ENCODE results near the gene SRD5A3. TPM values are rescaled to one million over a fixed set of nuclear protein-coding genes. Genes with fewer than 3 reads are reported as not detected.
"Not testable (repeated sequence)": the region's sequence is repeated elsewhere in the genome, so short reads cannot be mapped to it uniquely, and the experiment has no call there.

The SRD5A3 gene
- total RNA-seq, 4 donors from 2014 or later, result 1.2 to 13.5 (median 4.9) TPM

- H3K27me3 ChIP-seq, result no peaks in the 10 kb centered on the region
- peak overlapping the region; percentile 11 to 84 (median 70) for H3K4me3 ChIP-seq
- peaks cover 0 to 22% (median 11%) of the 10 kb centered on the region in 4 donors for H3K4me1 ChIP-seq
- H3K36me3 ChIP-seq, result no peaks in the 10 kb centered on the region
- WGBS, 2 donors (ENCODE audit: low coverage in 1 of 2), result 36 to 38% methylated on average over 11 to 16 of the region's 16 CpGs
- intact Hi-C loops (cut with DNase I; ENCODE audit: low total_unique reads), result loop anchor here (2.0 to 5.0 kb wide), 2 partner anchors 48 to 200 kb away; partner anchors contain the start of genes CLOCK and TMEM165
- no peaks in the 10 kb centered on the region for H3K9me3 ChIP-seq
- in situ Hi-C loops (cut with MboI; ENCODE audit: low pct_ligation_motif_present in 1 of 4, low pct_unique_long_range_greater_than_20kb in 1 of 4, low sequenced_read_pairs in 3 of 4), result loop anchor here (10.0 to 25.0 kb wide), 3 partner anchors 190 to 515 kb away; partner anchors contain the start of genes EXOC1 (in 2 of the 4) and CLOCK (in 1 of the 4)
- peak; percentile 8 for DNase-seq
- TF ChIP-seq CTCF (IDR thresholded peaks at IDR 0.05) (no peak), POLR2AphosphoS5 (IDR thresholded peaks at IDR 0.05) (no peak), POLR2A (IDR thresholded peaks at IDR 0.05) (no peak), EP300 (IDR thresholded peaks at IDR 0.05; ENCODE audit: low read depth) (no peak)
- peak overlapping the region; percentile 96 to 99 (median 98) for H3K27ac ChIP-seq
Measured at GRCh38 chr4:55346851-55347255, 811 bp downstream of the SRD5A3 start.

- Histone ChIP-seq H3K27me3 (no peaks in the 10 kb centered on the region), H3K4me1 (peaks cover 0 to 22% (median 11%) of the 10 kb centered on the region in 4 donors), H3K9me3 (no peaks in the 10 kb centered on the region), H3K36me3 (no peaks in the 10 kb centered on the region), H3K27ac (peak overlapping the region in 2 of 4 donors; percentile 97 to 98), H3K4me3 (no peak overlapping the region)
- intact Hi-C loops (cut with DNase I; ENCODE audit: low total_unique reads), result loop anchor here (2.0 to 5.0 kb wide), 2 partner anchors 47 to 200 kb away; partner anchors contain the start of genes CLOCK and TMEM165
- DNase-seq, result no peak
- TF ChIP-seq POLR2AphosphoS5 (IDR thresholded peaks at IDR 0.05), result no peak
- TF ChIP-seq CTCF (IDR thresholded peaks at IDR 0.05), result no peak
- TF ChIP-seq POLR2A (IDR thresholded peaks at IDR 0.05), result no peak
- TF ChIP-seq EP300 (IDR thresholded peaks at IDR 0.05; ENCODE audit: low read depth), result no peak
- WGBS, 2 donors (ENCODE audit: low coverage in 1 of 2), result 68 to 90% methylated on average over 3 of the region's 3 CpGs
- in situ Hi-C loops (cut with MboI; ENCODE audit: low pct_ligation_motif_present in 1 of 4, low pct_unique_long_range_greater_than_20kb in 1 of 4, low sequenced_read_pairs in 3 of 4), result loop anchor here (10.0 to 25.0 kb wide), 3 partner anchors 190 to 515 kb away; partner anchors contain the start of genes EXOC1 (in 2 of the 4) and CLOCK (in 1 of the 4)
Measured at GRCh38 chr4:55347610-55348228, 1.7 kb downstream of the SRD5A3 start.

GRCh38 chr4:55348466-55348865 lies 2.4 kb downstream of the SRD5A3 start:
- Histone ChIP-seq H3K36me3 (no peaks in the 10 kb centered on the region), H3K27ac (no peak overlapping the region), H3K4me1 (peaks cover 0 to 22% (median 11%) of the 10 kb centered on the region in 4 donors), H3K27me3 (no peaks in the 10 kb centered on the region), H3K4me3 (no peak overlapping the region), H3K9me3 (no peaks in the 10 kb centered on the region)
- no peak for TF ChIP-seq POLR2AphosphoS5 (IDR thresholded peaks at IDR 0.05)
- TF ChIP-seq POLR2A (IDR thresholded peaks at IDR 0.05), result no peak
- TF ChIP-seq CTCF (IDR thresholded peaks at IDR 0.05), result no peak
- TF ChIP-seq EP300 (IDR thresholded peaks at IDR 0.05; ENCODE audit: low read depth), result no peak
- intact Hi-C loops (cut with DNase I; ENCODE audit: low total_unique reads) (loop anchor here (5.0 kb wide), 1 partner anchor 199 kb away; the partner anchor contains the start of gene CLOCK), in situ Hi-C loops (cut with MboI; ENCODE audit: low pct_ligation_motif_present in 1 of 4, low pct_unique_long_range_greater_than_20kb in 1 of 4, low sequenced_read_pairs in 3 of 4) (loop anchor here (10.0 to 25.0 kb wide), 3 partner anchors 189 to 514 kb away; partner anchors contain the start of genes EXOC1 (in 2 of the 4) and CLOCK (in 1 of the 4))
- WGBS, 2 donors (ENCODE audit: low coverage in 1 of 2), result 74 to 80% methylated on average over 3 of the region's 3 CpGs
- DNase-seq, result no peak

GRCh38 chr4:55350870-55351269 lies 4.8 kb downstream of the SRD5A3 start:
- H3K36me3 ChIP-seq; H3K27me3 ChIP-seq; intact Hi-C loops (cut with DNase I; ENCODE audit: low total_unique reads); H3K4me3 ChIP-seq; DNase-seq; H3K9me3 ChIP-seq; H3K27ac ChIP-seq: not testable (repeated sequence)
- WGBS, 2 donors (ENCODE audit: low coverage in 1 of 2), result 94% methylated on average over 10 of the region's 10 CpGs; no CpG with 5 or more reads in 1 of the 2 donors
- in situ Hi-C loops (cut with MboI; ENCODE audit: low pct_ligation_motif_present in 1 of 4, low pct_unique_long_range_greater_than_20kb in 1 of 4, low sequenced_read_pairs in 3 of 4), result loop anchor here in 2 of 4 donors (10.0 to 25.0 kb wide), 3 partner anchors 204 to 511 kb away; partner anchors contain the start of gene EXOC1 (in 1 of the 2)
- peaks cover 0 to 16% (median 9%) of the 10 kb centered on the region in 4 donors for H3K4me1 ChIP-seq
